Lung microvascular endothelial cell (primary cell): ENCODE data around the gene AKAP4. TPM values are rescaled to one million over a fixed set of nuclear protein-coding genes. Genes with fewer than 3 reads are reported as not detected.

Experiments used
- total RNA-seq: library from RNA; depleted of rRNA; stranded (reverse); fragments of >200 nt; gene quantifications from 2 replicates; pipeline ENCODE4 v1.2.1, GENCODE V29; 2014

AKAP4 gene
- total RNA-seq, 1 donor from 2014 or later, result not detected

Other genes with a start within 250 kb of the AKAP4 start
- 0.22 and 0.40 TPM in 2 replicates for gene CCNB3, start 3.8 kb upstream of the AKAP4 start, total RNA-seq